Mononuclear cell (primary cell): Measurements from ENCODE around the gene RTTN. TPM values are rescaled to one million over a fixed set of nuclear protein-coding genes. Genes with fewer than 3 reads are reported as not detected.
"Not testable (repeated sequence)": the region's sequence is repeated elsewhere in the genome, so short reads cannot be mapped to it uniquely, and the experiment has no call there.

Experiments
- H3K27me3 ChIP-seq: 2 replicates; pipeline ENCODE4 v1.6.0; 2011; ENCODE audit warnings: low read length, control low read depth; ENCODE audit not compliant: insufficient read depth
- H3K4me1 ChIP-seq: 2 replicates; pipeline ENCODE4 v1.5.1; 2011; ENCODE audit warnings: mild to moderate bottlenecking, low read length, control low read depth; ENCODE audit not compliant: insufficient read depth
- H3K4me3 ChIP-seq: 2 replicates; pipeline ENCODE4 v1.5.1; 2011; ENCODE audit warnings: mild to moderate bottlenecking, low read length, moderate library complexity
- H3K9me3 ChIP-seq: 2 replicates; pipeline ENCODE4 v1.5.1; 2011; ENCODE audit warnings: low read depth, mild to moderate bottlenecking, control low read depth, low read length
- total RNA-seq: library from RNA; depleted of rRNA; stranded (reverse); fragments of >200 nt; gene quantifications from one replicate; pipeline ENCODE4 v1.2.3, GENCODE V29; 2012

The RTTN gene
- total RNA-seq, 1 donor: 42.0 TPM

DNA sequence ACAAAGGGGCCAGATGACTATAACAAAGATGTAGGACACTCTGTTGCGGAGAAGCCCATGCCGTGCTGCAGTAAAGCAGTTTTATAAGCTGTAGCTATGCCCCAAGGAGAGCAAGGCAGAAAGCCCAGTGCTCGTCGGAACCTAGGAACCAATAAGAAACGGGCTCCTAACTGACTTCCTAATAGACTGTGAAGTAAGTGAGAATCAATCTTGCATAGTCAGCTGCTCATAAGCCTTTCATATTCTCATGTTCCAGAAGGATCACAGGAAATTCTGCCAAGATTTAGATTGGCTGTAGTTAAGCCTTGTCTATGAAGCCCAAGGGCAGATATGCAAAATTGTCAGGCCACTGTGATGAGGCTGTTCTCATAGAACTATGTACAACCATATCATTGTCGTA lies 98.4 kb downstream of the RTTN start:
- Histone ChIP-seq H3K4me1 (no peaks in the 10 kb centered on the region), H3K9me3 (no peaks in the 10 kb centered on the region), H3K4me3 (no peak overlapping the region), H3K27me3 (no peaks in the 10 kb centered on the region)

GRCh38 chr18:70102854-70103253 lies 102.6 kb downstream of the RTTN start:
- not testable (repeated sequence) for H3K4me3 ChIP-seq, H3K9me3 ChIP-seq, H3K4me1 ChIP-seq, H3K27me3 ChIP-seq

DNA sequence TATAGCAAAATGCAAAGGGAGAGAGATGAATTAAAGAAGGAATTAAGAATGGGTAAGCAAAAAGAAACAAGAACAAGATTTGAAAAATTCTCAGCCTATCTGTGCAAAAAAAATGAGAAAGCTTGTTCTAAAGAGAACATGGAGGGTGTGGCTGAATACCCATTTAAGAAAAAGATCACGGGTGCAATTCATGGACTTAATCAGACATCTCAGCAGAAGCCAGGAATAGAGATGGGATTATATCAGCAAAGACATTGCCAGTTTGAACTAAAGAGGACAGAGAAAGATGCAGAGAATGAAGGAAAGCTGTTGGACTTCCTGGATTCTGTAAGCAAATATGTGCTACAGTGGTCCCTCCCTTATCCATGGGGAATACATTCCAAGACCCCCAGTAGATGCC lies 115.6 kb downstream of the RTTN start:
- H3K4me3 ChIP-seq: no peak overlapping the region
- no peaks in the 10 kb centered on the region for H3K9me3 ChIP-seq
- no peaks in the 10 kb centered on the region for H3K27me3 ChIP-seq
- H3K4me1 ChIP-seq: no peaks in the 10 kb centered on the region

DNA sequence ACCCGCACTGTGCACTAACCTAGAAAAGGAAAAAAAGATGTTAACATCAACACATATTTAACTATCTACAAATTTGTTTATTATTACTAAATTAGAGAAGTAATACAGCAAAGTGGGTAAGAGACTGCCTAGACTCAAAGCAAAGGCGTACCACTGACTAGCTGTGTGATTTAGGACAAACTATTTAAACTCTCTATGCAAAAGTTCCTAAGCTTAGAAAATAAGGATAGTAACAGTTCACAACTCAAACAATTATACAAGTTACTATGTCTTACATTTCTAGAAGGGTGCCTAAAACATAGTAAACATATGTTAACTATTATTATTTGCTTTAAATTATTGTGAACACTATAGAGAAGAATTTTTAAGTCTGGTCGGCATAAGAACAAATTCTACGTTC lies 119.4 kb downstream of the RTTN start:
- H3K4me3 ChIP-seq: no peak overlapping the region
- H3K9me3 ChIP-seq: no peaks in the 10 kb centered on the region
- no peaks in the 10 kb centered on the region for H3K27me3 ChIP-seq
- H3K4me1 ChIP-seq: no peaks in the 10 kb centered on the region

- no peaks in the 10 kb centered on the region for H3K27me3 ChIP-seq
- H3K9me3 ChIP-seq: no peaks in the 10 kb centered on the region
- H3K4me3 ChIP-seq: no peak overlapping the region
- no peaks in the 10 kb centered on the region for H3K4me1 ChIP-seq
These were observed 119.8 kb downstream of the RTTN start for GRCh38 chr18:70085641-70086040.

DNA sequence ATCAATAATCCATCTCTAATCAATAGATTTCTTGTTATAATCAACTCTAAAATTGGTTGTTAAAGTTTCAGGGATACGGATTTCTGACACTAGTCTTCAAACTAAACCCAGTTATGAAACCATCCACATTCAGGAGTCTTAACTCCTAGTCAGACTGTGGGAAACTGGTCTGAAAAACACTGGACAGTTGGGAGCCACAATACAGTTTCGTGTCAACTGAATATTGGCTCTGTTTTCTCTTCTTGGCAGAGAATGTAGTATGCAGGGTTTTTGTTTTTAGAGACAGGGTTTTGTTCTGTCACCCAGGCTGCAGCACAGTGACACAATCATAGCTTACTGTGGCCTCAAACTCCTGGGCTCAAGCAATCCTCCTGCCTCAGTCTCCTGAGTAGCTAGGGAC lies 123.1 kb downstream of the RTTN start:
- Histone ChIP-seq H3K27me3 (no peaks in the 10 kb centered on the region), H3K4me1 (no peaks in the 10 kb centered on the region), H3K4me3 (no peak overlapping the region), H3K9me3 (no peaks in the 10 kb centered on the region)

GRCh38 chr18:70078106-70078505 lies 127.4 kb downstream of the RTTN start:
- Histone ChIP-seq H3K4me3 (no peak overlapping the region), H3K4me1 (no peaks in the 10 kb centered on the region), H3K9me3 (no peaks in the 10 kb centered on the region), H3K27me3 (no peaks in the 10 kb centered on the region)

- H3K4me3 ChIP-seq: no peak overlapping the region
- no peaks in the 10 kb centered on the region for H3K4me1 ChIP-seq
- H3K9me3 ChIP-seq: no peaks in the 10 kb centered on the region
- H3K27me3 ChIP-seq: no peaks in the 10 kb centered on the region
These were observed 129.6 kb downstream of the RTTN start for GRCh38 chr18:70075906-70076305.

DNA sequence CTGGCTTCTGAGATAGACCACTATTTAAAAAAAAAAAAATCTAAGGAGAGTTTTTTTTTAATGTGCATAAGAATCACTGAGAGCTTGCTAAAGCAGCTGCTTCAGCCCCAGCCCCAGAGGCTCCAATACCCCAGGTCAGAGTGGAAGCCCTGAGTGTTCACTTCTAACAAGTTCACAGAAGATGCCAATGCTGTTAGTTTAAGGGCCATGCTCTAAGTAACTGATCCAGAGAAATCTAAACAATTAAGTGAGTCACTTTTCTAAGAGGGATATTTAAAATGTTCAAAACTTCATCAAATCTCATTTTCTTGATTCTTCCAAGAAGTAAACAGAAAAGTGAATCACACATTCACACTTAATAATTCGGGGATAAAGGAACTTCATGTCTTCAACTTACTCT lies 131.4 kb downstream of the RTTN start:
- Histone ChIP-seq H3K27me3 (no peaks in the 10 kb centered on the region), H3K4me1 (no peaks in the 10 kb centered on the region), H3K4me3 (no peak overlapping the region), H3K9me3 (no peaks in the 10 kb centered on the region)

GRCh38 chr18:70073432-70073831 lies 132.1 kb downstream of the RTTN start:
- no peak overlapping the region for H3K4me3 ChIP-seq
- H3K4me1 ChIP-seq: no peaks in the 10 kb centered on the region
- no peaks in the 10 kb centered on the region for H3K27me3 ChIP-seq
- H3K9me3 ChIP-seq: no peaks in the 10 kb centered on the region

DNA sequence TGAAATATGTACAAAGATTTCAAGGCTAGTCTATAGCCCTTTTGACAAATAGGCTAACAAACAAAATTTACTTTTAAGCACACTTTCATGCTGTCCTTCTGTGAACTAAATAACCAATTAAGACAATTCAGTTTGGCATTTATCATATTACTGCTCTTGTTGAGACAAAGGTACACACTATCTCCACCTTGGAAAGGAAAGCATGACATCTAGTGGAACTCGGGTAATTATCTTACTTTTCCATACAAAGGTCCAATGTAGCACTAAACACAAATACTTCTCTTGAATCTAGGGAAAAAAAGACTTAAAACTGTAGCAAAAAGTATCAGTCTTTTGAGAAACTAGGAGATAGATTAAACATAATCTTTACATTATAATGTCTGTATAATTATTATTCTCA lies 132.8 kb downstream of the RTTN start:
- no peaks in the 10 kb centered on the region for H3K27me3 ChIP-seq
- no peaks in the 10 kb centered on the region for H3K9me3 ChIP-seq

DNA sequence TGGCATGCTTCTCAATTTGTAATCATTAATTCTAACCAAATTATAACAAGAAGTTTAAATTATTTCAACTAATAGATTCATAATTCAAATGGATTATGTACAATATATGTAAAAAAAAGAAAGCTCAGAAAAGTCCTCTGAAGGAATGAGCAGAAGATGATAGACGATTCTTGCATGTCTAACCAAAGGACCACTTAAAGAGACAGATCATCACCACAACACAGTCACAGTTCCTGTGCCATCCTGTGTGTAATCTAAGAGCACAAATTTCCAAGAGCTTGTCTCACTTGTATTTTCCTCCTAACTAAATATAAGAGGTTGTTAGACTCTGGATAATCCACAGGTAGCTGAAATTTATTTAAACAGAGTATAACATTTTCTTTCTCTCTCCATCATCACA lies 135.5 kb downstream of the RTTN start:
- Histone ChIP-seq H3K4me3 (no peak overlapping the region), H3K27me3 (no peaks in the 10 kb centered on the region), H3K4me1 (no peaks in the 10 kb centered on the region), H3K9me3 (no peaks in the 10 kb centered on the region)

More for the DNA sequence above, 132.8 kb downstream of the RTTN start:
- Histone ChIP-seq H3K4me3 (no peak overlapping the region), H3K4me1 (no peaks in the 10 kb centered on the region)

- Histone ChIP-seq H3K4me3 (no peak overlapping the region), H3K27me3 (no peaks in the 10 kb centered on the region), H3K4me1 (no peaks in the 10 kb centered on the region), H3K9me3 (no peaks in the 10 kb centered on the region)
These were observed 136.1 kb downstream of the RTTN start for GRCh38 chr18:70069382-70069781.

DNA sequence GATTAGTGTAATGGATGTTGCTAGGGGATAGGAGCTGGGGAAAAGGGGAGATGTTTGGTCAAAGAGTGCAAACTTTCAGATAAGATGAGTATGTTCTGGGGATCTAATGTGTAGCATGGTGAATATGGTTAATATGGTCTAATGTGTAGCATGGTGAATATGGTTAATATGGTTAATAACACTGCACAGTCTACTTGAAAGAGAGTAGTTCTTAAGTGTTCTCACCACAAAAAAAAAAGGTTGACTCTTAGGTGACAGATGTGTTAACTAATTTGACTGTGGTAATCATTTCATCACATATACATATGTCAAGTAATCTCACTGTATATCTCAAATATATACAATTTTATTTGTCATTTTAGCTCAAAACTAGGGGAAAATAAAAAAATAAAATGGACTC lies 136.5 kb downstream of the RTTN start:
- H3K27me3 ChIP-seq: no peaks in the 10 kb centered on the region
- no peaks in the 10 kb centered on the region for H3K4me1 ChIP-seq
- no peak overlapping the region for H3K4me3 ChIP-seq
- no peaks in the 10 kb centered on the region for H3K9me3 ChIP-seq

DNA sequence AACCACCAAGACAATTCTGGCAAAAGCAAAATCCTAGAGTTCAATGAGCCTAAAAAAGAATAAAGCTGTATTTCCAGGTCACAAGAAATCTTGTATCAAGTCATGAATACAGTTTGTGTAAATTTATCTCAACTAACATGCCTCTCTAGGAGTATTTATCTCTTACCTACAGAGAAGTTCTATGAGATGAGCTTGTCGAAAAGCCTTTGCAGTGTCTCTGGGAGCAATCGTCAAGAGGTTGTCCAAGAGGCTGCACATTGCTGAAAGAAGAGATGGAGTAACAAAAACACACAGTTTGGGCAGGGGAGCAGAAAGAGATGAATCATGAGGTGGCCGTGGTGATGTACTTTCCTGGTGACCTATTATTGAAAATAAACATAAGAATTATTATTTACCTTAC lies 145.8 kb downstream of the RTTN start:
- H3K27me3 ChIP-seq: no peaks in the 10 kb centered on the region
- H3K4me1 ChIP-seq: no peaks in the 10 kb centered on the region
- no peak overlapping the region for H3K4me3 ChIP-seq
- H3K9me3 ChIP-seq: no peaks in the 10 kb centered on the region

DNA sequence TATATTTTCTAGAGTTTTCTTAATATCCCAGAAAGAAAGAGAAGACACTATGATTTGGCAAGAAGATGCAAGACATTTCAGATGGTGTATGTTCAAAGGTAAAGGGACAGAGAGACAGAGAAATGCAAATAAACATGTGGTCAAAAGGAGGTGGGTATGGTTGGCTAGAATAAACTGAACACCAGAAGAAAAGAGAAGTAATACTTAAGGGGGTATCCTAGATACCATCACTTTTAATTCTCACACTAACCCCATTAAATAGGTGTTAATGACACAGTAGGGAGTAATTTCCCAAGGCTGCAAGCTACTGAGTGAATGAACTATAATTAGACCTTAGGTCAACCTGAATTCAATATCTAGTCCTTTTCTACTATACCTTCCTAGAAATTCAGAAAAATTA lies 146.6 kb downstream of the RTTN start:
- no peaks in the 10 kb centered on the region for H3K4me1 ChIP-seq
- H3K27me3 ChIP-seq: no peaks in the 10 kb centered on the region
- no peaks in the 10 kb centered on the region for H3K9me3 ChIP-seq
- no peak overlapping the region for H3K4me3 ChIP-seq
